NCI-H69 (cell line): ENCODE data around the gene SNX9.

ENCODE experiments used
- DNase-seq: peaks from one replicate; lab custom pipeline; 2025; lab: John Stamatoyannopoulos, UW

Gene SNX9

DNA sequence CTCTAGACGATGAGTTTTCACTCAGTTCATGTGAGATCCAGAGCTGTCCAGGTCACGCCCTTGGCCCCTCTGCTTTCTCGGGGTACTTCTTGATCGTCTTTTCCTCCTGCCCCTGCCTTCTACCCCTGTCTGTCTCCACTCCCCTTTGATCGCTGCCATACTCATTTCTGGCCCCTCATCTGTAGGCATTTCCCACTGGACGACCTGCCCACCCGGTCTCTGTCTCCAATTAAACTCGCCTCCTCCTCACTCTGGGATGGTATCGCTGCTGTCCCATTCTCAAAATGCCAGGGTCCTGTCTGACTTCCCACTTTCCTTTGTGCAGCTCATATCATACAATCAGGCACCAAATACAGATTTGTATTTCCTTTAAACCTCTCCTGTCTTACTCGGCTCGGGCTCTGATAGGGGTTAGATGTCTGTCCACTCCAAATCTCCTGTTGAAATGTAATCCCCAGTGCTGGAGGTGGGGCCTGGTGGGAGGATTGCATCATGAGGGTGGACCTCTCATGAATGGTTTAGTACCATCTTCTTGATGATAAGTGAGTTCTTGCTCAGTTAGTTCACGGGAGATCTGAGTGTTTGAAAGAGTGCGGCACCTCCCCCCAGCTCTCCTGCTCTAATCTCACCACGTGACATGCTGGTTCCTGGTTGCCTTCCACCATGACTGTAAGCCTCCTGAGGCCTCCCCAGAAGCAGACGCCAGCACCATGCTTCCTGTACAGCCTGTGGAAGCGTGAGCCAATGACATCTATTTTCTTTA is 155.2 kb downstream of the SNX9 start:
- no peak for DNase-seq

DNA sequence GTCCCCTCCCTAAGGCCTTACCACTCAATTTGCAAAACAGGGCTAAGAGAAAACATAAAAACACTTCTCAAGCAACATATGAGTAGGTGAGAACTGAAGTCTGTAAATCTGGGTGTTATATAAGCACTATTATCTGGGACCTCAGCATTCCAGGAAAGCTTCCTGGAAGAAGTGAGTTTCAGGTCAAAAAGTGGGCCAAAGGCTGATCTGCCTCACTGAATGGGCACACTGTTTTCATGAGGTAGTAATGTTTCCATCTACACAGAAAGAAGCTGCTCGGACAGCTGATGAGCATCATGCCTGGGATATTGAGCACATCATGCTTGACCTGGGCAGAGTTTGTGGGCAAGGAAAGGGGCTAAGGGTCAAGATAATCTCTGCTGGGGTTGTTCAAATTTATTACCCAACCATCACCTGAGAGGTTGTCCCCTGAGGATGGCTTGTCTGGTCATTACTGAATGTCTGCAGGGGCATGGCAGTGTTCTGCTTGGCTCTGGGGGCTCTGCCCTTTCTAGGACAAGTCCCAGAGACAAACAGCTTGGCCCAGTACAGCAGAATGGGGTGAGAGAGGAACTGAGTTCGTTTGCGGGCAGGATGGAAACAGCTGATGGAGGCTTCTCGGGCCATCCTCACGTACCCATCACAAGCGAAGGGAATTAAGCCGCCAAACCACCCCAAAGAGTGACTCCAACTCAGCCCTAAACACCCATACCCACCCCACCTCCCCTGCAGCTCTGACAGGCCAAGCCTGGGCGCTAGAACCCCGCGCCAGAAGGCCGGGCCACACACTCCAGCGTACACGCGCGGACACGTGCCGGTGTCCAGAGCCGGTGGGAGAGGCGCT is 157.5 kb downstream of the SNX9 start:
- DNase-seq = peak; percentile 49

DNA sequence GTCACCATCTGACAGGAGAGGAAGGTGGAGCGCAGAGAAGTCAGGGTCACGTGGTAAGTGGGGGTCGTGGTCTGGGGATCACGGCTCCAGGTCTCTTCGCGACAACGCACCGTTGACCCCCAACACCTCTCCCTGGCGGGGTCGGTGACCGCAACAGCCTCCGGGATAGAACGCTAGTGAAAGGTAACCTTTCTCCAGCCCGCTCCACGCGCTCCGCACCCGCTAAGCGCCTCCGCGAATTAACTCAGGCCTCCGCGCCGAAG is 158.0 kb downstream of the SNX9 start:
- no peak for DNase-seq

DNA sequence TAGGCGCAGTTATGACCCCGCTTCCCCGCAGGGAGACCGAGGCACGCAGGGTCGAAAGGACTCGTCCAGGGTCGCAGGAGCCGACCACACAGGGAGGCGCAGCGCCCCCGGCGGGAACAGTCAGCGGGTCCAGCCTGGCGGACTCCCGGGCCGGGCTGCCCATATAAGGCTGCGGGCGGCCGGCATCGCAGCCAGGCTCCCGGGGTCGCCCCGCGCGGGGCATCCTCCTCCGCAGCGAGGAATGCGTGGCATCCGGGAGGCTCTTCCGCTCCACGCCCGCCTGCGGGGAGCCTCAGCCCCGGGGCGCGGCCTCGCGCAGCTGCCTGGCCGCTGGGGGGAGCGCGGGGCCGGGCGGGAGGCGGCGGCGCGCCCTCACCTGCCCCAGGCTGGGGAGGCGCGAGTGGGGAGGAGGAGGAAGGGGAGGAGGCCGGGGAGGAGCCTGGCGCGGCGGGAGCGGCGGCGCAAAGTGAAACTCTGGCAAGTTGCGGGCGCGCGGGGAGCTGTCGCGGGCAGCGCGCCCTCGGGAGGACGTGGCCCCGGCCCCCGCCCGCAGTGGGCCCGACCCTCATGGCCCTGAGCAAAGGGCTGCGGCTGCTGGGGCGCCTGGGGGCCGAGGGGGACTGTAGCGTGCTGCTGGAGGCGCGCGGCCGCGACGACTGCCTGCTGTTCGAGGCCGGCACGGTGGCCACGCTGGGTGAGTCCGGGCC is 158.5 kb downstream of the SNX9 start, which contains the start of gene SYNJ2:
TSS of gene SYNJ2 (plus strand) at position 469 of the 707 bp plus-strand sequence. CDS start at position 568, 99 bp downstream.
- peak; percentile 95 for DNase-seq

DNA sequence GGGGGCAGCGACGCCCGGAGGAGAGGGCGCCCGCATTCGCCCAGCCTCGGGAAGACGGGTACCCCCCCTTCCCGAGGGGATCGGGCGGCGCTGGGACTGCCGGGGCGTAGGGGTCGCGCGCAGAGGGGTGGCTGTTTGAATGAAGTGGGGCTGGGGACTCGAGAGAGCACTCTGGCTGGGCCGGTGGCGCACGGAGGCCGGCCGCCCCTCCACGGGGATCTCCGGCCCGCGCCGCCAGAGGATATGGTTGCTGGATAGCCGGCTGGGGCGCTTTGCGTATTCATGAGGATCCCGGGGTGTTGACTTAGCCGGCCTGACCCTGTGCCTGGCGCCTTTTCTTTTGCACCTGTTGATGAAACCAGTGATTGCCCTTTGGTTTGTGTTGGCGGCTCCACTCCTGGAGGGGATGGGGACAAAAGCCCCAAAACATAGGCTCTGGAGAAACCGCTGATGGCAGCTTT is 159.1 kb downstream of the SNX9 start:
- DNase-seq = peak; percentile 79

DNA sequence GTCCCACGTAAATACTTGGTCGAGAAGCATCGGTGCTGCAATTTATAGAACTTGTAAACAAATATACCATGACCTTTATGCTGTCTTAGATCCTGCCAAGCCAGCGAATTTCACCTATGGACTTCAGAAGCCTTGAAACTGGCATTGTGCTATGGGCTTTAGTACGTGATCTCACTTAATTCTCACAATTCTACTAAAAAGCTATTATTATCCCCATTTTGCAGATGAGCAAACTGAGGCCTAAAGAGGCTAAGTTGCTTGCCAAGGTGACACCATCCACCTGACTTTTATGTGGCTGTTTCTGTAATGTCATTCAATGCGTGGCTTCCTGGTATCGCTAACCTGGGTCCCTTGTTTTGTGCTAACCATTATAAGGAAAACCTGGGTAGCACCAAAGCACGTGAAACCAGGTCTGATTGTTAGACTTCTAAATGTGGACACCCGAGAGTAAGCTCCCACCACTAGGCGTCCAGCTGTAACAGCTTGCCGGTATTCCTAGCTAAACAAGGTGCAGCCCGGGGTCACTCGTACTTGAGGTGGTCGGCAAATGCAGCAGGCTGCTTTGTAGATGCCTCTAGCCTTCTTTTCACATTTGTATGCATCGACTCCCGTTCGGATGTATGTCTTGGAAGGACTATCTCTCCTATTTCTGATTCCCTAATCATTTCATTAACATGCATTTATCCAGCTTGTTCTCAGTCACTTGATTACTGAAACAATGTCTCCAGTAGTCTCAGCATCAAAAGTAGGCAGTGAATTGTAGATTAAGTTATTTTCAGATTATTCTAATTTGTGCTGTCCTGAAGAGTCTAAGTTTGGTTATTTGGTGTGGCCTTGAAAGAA is 159.7 kb downstream of the SNX9 start:
- DNase-seq = peak; percentile 88

DNA sequence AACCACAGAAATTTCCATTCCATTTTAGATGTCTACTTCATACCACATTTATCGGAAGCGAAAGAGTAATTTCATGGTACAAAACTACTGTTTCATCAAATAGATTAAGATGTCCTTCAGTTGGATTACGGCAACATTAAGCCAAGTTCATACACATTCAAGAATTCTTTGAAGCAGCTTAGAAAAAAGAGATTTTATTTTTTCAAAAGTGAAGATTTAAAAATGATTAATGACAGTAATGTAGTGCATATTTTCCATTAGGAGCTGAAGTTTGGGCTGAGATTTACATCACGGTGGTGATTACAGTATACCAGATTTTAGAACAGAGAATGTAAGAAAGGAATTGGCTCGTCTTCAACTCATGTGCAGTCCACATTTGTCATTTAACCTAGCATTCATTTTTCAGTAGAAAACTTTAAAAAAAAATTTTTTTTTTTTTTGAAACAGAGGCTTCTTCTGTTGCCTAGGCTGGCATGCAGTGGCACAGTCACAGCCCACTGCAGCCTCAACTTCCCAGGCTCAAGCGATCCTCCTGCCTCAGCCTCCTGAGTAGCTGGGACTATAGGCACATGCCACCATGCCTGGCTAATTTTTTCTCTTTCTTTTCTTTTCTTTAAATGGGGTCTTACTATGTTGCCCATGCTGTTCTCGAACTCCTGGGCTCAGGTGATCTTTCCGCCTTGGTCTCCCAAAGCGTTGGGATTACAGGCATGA is 160.5 kb downstream of the SNX9 start:
- no peak for DNase-seq

DNA sequence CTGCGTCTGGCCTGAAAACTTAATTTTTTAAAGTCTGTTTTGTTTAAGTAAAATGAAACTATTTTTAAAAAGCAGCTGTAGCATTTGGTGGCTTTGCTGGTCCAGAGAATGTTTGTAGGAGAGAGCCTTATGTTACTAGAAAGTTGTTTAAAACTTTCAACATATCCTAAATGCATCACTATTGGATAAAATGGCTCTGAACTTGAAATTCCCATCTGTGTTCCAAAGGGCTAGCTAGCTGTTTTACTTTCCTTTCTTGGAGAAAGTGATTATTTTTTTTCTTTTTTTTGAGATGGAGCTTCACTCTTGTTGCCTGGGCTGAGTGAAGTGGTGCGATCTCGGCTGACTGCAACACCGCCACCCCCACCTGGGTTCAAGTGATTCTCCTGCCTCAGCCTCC is 161.1 kb downstream of the SNX9 start:
- no peak for DNase-seq

DNA sequence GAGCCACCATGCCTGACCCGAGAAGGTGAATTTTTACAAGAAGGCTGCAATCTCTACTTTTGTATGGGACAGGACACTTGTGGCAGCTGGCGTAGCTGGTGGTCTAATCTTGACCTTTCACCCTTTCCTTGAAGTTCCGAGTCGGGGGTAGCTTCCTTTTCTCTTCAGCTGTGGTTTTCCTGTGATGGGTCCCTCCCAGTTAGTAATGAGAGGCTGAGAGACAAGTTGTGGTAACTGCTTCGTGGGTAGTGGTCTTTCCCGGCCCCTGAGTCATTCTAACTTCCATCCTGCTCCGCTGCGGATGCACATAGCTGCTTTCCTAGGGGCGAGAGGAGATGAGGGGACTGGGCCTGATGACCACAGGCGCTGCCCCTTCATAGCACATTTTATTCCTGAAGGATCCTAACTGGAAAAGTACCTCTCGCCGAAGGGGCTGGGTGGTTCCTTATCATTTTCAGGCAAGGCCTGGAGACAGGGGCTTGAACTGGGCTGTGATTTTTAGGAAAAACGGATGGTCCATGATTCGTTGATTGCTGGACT is 161.7 kb downstream of the SNX9 start:
- DNase-seq = no peak

DNA sequence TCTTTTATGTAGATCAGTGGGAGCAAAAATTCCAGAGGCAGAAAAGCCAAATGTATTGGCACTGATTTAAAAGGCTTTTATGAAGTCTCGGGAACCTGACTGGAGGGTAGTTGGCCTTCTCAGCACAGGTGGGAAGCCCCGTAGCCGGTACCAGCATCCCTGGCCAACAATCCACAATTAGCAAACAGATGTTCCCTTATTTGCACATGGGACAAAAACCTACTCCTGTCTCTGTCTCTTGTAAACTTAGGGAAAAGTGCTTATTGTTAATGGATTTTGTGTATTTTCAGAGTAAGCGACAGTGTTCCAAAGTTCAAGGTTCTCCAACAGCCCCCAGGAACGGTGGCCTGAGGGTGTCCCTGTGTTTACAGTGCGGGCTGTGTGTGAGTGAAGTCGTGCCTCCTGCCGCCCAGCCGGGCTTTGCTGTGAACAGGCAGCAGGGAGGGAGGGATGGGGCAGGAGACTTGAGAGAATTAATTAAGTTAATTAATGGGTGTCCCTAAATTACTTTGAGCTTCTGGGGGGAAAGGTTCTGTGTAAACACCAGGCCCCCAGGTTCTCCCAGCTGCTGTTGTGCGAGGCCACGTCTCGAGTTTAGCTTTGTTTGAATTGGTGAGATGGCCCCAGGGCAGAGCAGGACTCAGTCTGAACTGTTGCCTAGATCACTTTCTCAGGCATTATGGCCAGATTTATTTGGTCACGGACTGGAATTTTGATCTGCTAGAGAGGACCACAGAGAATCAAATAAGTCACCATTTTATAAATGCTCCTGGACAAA is 162.5 kb downstream of the SNX9 start:
- DNase-seq = peak; percentile 99

DNA sequence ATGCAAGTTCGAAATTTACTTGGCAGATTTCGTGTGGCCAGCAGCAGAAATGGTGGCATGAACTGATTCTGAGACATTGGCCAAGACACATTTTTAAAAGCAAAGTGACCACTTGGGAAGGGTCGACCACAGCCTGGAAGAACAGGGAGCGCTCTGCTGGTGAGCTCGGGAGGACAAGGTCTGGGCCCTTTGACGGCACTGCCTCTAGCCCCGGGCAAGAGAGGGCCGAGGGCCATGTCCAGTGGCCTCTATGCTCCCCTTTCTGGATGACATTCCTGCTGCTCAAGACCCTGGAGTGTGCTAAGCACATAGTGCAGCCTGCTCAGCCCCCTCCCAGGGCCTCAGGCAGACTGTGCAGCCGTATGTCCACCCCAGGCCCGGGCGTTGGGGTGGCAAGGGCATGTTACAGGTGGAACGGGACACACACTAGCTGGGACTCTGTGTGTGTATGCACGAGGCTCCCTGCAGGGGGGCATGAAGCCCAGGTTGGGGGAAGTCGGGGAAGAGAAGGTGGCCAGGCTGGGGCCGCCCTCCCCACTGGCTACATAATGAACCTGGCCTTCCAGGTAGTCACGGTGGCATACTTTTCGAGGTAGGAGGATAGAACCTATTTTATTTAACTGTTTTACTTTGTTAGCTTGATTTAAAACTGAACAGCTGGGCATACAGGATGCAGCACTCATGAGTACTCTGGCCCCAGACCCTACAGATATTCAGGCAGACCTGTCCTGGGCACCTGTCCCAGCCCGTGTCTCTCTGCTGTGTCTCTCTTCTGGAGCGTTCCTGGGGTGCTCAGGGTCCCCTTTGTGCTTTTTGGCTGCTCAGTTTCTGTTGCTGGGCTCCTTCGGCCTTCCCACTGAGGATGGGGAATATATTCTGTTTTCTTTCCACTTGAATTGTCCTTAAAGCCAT is 165.0 kb downstream of the SNX9 start:
- peak; percentile 60 for DNase-seq

DNA sequence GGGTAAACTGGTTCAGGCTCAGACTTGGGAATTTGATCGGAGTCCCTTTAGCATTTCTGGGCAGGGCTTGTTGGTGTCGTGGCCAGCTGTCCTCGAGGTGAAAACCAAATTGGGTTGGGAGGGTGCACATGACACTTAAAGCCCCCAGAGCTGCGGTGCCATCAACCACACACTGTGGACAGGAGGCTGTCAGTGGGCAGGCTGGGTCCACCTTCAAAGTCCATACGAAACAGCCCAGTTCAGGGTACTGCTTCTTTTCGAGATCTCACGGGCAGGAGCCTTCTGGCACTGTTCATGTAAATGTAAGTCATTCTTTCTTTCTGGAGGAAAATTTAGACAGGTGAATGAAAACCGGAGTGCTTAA is 165.6 kb downstream of the SNX9 start:
- DNase-seq = no peak

DNA sequence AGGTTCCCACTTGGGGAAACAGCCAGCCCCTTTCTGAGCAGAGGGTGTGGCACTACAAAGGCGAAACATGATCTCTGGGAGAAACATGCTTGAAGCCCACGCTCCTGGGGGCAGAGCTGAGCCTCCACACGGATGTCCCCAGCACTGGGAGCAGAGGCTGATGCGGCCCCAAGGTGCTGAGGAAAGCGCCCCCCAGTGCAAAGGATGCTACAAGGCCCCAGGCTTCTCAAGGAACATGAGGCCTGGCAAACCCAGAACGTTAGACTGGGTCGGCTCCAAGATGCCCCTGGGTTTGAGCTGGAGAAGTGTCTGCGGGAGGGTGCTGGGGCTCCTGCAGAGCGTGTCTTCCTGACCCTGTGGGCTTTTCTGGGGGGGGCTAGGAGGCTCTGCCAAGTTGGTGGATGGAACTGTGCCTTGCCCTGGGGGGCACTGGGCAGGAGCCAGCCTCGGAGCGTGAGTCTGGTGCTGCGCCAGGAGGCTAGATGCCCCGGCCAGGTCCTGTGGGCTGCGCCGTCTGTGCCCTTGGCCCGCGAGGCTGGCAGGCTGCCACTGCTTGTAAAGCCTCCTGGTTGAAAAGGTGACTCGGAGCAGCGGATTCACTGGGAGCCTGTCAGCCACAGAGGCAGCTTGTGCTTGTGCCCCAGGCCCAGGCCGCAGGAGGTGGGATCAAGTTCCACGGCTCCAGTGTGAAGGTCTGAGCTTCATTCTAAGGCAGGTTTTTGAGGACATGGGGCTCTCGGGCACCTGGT is 166.7 kb downstream of the SNX9 start:
- DNase-seq = peak; percentile 97

DNA sequence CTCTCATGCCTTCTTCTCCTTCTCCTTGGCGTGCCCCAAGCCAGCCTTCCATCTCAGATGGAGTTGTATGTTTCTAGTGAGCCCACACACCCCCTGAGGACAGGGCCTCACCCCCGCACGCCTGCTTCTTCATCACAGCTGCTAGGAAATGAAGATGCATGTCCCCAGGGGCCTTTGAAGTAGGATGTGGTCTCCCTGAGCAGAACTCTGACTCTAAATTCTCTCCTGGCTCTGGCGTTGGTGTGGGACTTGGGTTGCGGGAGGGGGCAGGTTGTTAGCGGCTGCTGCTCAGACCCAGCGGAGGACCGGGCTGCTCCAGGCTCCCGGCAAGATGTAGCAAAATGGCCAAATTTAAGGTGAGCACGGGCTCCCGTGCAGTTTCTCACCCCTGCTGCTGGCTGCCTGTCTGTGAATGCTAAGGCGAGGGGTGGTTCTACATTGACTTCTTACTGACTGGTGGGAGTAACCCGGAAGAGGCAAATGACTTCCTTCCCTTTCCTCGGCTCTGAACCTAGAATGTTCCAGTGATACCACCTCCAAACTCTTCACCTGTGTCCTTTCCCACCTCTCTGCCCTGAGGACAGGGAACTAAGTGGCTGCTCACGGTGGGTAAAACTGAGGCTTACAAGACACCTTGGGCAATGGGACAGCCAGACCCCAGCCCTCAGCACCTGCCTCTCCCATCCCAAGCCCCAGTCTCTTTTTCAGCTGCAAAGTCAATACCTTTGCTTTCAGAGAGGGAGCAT is 167.4 kb downstream of the SNX9 start:
- peak; percentile 76 for DNase-seq

DNA sequence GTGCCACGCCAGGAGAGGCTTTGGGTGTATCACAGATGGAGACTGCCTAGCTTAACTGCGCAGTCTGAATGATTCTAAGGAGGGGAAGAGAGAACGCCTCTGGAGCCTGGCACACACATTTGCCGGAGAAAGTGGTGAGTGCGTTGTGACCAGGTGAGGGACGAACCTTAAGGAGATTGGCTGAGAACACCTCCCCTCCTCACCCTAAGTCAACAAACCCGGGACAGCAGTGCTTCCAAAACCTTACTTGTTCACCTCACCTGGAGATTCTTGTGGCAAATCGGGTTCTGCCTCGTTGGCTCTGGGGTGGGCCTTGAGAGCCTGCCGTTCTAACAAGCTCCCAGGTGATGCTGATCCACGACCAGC is 168.0 kb downstream of the SNX9 start:
- peak; percentile 41 for DNase-seq

DNA sequence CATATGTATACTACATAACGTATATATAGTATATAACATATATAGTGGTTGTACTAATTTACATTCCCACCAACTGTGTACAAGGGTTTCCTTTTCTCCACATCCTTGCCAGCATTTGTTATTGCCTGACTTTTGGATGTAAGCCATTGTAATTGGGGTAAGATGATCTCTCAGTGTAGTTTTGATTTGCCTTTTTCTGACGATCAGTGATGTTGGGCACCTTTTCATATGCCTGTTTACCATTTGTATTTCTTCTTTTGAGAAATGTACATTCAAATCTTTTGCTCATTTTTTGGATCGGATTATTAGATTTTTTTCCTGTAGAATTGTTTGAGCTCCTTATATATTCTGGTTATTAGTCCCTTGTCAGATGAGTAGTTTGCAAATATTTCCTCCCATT is 170.0 kb downstream of the SNX9 start:
- DNase-seq = peak; percentile 32

DNA sequence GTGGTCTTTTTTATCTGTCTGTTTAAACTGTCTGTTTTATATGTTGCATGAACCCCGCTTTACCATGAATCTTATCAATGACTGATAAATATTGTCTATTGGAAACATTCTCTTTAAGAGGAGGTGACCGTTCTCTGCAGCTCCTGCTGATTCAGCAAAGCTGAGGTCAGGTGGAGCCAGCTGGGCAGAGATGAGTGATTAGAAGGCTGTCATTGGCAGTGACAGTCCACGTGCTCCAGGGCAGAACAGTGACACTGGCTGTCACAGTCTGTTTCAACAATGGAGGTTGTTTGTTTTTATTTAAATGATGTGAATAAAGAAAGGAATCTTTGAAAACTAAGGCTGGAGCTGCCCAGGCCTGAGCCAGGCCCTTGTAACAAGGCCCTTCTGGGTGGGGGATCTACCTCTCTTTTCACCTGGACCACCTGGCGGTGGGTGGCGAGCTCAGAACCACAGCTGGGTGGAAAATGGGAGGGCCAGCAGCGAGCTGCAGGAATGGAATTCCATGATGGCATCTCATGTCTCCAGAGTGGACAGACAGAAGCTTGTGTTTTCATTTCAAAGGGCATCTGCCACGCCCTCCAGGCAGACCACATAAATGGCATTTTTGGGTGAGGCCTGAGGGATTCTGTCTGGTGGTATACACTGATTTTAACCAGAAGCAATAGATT is 171.2 kb downstream of the SNX9 start:
- peak; percentile 49 for DNase-seq
